HUES64 (cell line): Measurements from ENCODE around the gene DTNBP1.

Source experiments
- H3K27ac ChIP-seq: 2 replicates; pipeline ENCODE4 v1.7.0; 2013; ENCODE audit warnings: low read depth, low read length, inconsistent platforms
- H3K27me3 ChIP-seq: 2 replicates; pipeline ENCODE4 v1.6.1; 2013; ENCODE audit warnings: mild to moderate bottlenecking, low read length; ENCODE audit not compliant: insufficient read depth
- H3K36me3 ChIP-seq: 2 replicates; pipeline ENCODE4 v1.6.1; 2013; ENCODE audit warnings: mild to moderate bottlenecking, low read length; ENCODE audit not compliant: insufficient read depth
- H3K4me1 ChIP-seq: 2 replicates; pipeline ENCODE4 v1.6.1; 2013; ENCODE audit warnings: mild to moderate bottlenecking, low read length, moderate library complexity; ENCODE audit not compliant: insufficient read depth
- H3K4me3 ChIP-seq: 2 replicates; pipeline ENCODE4 v1.5.1; 2013; ENCODE audit warnings: mild to moderate bottlenecking, low read length, moderate library complexity
- H3K9ac ChIP-seq: 2 replicates; pipeline ENCODE4 v1.6.1; 2013; ENCODE audit warnings: mild to moderate bottlenecking, low read depth, low read length
- H3K9me3 ChIP-seq: 2 replicates; pipeline ENCODE4 v1.6.1; 2013; ENCODE audit warnings: low read depth, low read length; ENCODE audit not compliant: insufficient read depth
- WGBS: fragments of 150-250, 120-280 bp; methylation state at CpG from one replicate; pipeline ENCODE4 v1.1.7; 2013; ENCODE audit warnings: missing lambda C conversion rate; 5-methylcytosine and 5-hydroxymethylcytosine counted together

The DTNBP1 gene

DNA sequence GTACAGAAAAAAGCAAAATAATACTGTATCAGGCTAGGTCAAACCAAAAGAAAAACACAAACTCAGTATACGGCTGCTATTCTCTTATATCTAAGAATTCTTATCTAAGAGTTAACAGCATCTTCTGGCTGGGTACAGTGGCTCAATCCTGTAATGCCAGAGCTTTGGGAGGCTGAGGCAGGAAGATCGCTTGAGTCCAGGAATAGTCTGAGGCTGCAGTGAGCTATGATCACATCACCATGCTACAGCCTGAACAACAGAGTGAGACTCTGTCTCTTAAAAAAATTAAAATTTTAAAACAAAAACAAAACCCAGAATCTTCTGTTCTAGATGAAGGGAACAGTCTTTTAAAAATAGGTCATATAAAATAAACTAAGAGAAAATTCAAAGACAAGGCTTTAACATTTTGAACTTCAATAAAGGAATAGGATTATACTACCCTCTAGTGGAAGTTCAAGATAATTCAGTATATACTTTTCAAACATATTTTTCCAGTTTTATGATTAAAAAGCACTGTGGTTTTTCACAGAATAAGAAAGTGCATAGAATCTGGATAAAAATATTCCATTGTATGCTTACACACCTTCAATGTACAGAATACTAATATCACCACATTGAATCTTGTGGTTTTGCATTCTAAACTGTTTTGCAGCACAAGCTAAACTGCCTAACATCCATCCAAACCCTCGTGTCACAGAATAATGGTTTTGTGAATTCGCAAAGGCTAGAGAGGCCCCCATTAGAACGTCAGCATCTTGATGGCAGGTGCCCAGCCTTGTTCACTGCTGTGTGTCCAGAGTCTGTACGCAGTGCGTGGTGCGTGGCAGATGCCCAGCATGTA, 39.3 kb downstream of the DTNBP1 start:
- WGBS = 85% methylated on average over 8 of the region's 8 CpGs
- peaks cover 4% of the 10 kb centered on the region; the same call in 1 of the 2 replicates for H3K36me3 ChIP-seq
- no peak overlapping the region for H3K4me3 ChIP-seq
- no peaks in the 10 kb centered on the region for H3K27me3 ChIP-seq
- H3K9ac ChIP-seq = no peak overlapping the region
- H3K27ac ChIP-seq = no peak overlapping the region; the same call in 1 of the 2 replicates
- peaks cover 17% of the 10 kb centered on the region for H3K4me1 ChIP-seq
- H3K9me3 ChIP-seq = no peaks in the 10 kb centered on the region

DNA sequence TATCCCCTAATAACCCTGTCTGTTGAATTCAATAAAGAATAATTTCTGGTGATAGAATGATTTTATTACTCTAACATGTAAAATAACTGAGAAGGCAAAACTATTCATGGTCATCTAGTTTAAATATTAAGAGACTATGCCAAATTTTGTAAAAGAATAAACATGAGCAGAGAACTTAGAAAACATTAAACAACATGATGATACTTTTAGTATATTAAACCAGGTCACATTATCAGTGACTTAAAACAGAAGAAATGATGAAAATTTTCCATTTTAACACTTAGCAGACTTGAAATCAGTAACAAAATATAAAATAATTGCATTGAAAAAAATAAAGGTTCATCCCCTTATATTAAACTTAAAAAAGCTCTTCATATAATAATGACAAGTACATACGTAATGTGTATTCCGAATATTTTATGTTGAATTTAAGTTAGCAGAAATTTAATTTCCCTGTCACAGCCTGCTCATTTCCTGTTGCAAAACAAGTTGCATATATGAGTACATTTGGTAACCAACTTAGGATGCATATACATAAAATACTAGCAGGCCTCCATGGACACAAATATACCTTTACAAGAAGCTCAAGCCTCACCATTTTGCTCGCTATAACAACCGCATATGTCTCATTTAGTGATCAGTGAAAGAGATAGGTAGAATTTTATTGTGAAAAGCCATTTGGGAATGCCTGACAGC, 40.6 kb downstream of the DTNBP1 start:
- no peak overlapping the region for H3K27ac ChIP-seq
- H3K4me3 ChIP-seq = no peak overlapping the region
- no peaks in the 10 kb centered on the region for H3K27me3 ChIP-seq
- H3K4me1 ChIP-seq = peaks cover 17% of the 10 kb centered on the region
- WGBS = 97% methylated on average over 2 of the region's 4 CpGs
- H3K9ac ChIP-seq = no peak overlapping the region
- peaks cover 4% of the 10 kb centered on the region; the same call in 1 of the 2 replicates for H3K36me3 ChIP-seq
- no peaks in the 10 kb centered on the region for H3K9me3 ChIP-seq

GRCh38 chr6:15621203-15622044, 41.4 kb downstream of the DTNBP1 start:
- Histone ChIP-seq H3K27ac (no peak overlapping the region), H3K4me1 (peaks cover 23% of the 10 kb centered on the region)
- 51% methylated on average over 6 of the region's 6 CpGs for WGBS

GRCh38 chr6:15620611-15621010, 42.2 kb downstream of the DTNBP1 start:
- WGBS = 38% methylated on average over 3 of the region's 4 CpGs
- no peak overlapping the region for H3K27ac ChIP-seq

More at GRCh38 chr6:15621203-15622044, 41.4 kb downstream of the DTNBP1 start:
- H3K36me3 ChIP-seq = no peaks in the 10 kb centered on the region
- H3K9ac ChIP-seq = no peak overlapping the region
- H3K9me3 ChIP-seq = no peaks in the 10 kb centered on the region
- H3K4me3 ChIP-seq = no peak overlapping the region
- H3K27me3 ChIP-seq = no peaks in the 10 kb centered on the region

GRCh38 chr6:15619330-15619729, 43.5 kb downstream of the DTNBP1 start:
- Histone ChIP-seq H3K9ac (no peak overlapping the region), H3K4me1 (peaks cover 36% of the 10 kb centered on the region), H3K9me3 (no peaks in the 10 kb centered on the region), H3K27me3 (no peaks in the 10 kb centered on the region), H3K4me3 (no peak overlapping the region), H3K27ac (no peak overlapping the region), H3K36me3 (no peaks in the 10 kb centered on the region)
- no CpG with 5 or more reads among the region's 1 CpG for WGBS

More at GRCh38 chr6:15620611-15621010, 42.2 kb downstream of the DTNBP1 start:
- Histone ChIP-seq H3K4me3 (no peak overlapping the region), H3K4me1 (peaks cover 32% of the 10 kb centered on the region), H3K36me3 (no peaks in the 10 kb centered on the region), H3K9ac (no peak overlapping the region), H3K9me3 (no peaks in the 10 kb centered on the region), H3K27me3 (no peaks in the 10 kb centered on the region)

DNA sequence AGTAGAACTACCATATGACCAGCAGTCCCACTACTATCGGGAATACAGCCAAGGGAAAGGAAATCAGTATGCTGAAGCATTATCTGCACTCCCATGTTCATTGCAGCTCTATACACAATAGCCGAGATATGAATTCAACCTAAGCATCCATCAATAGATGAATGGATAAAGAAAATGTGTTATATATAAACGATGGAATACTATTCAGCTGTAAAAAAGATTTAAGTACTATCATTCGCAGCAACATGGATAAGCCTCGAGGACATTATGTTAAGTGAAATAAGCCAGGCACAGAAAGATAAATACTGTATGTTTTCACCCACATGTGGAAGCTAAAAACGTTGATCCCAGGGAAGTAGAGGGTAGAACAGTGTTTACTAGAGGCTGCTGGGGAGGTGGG, 44.1 kb downstream of the DTNBP1 start:
- Histone ChIP-seq H3K4me1 (peaks cover 36% of the 10 kb centered on the region), H3K9ac (no peak overlapping the region), H3K27me3 (no peaks in the 10 kb centered on the region), H3K4me3 (no peak overlapping the region), H3K9me3 (no peaks in the 10 kb centered on the region), H3K27ac (no peak overlapping the region), H3K36me3 (no peaks in the 10 kb centered on the region)
- WGBS = 97% methylated on average over 6 of the region's 6 CpGs

DNA sequence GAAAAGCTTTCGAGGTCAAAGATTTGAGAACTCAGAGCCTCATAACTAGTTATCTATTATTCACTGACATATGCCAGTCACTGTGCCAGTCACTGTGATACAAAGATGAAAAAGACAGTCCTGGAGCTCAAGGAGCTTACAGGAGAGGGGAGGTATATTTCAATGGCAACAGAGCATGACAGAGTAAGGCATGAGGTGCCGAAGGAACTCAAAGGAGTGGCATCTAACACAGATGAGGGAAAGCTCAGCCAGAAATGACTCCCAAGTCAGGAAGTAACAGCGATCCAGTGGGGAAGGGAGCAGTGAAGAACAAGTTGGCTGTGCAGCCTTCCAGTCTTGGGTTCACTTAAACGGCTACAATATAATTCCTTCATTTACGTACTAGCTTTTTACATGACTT, 46.6 kb downstream of the DTNBP1 start:
- Histone ChIP-seq H3K27me3 (no peaks in the 10 kb centered on the region), H3K9me3 (no peaks in the 10 kb centered on the region; the same call in 1 of the 2 replicates), H3K4me3 (no peak overlapping the region), H3K4me1 (peaks cover 27% of the 10 kb centered on the region), H3K9ac (no peak overlapping the region), H3K27ac (no peak overlapping the region), H3K36me3 (0 out of 2 replicates have a peak, but pooled peaks cover 4% of the 10 kb centered on the region)
- 44% methylated on average over 5 of the region's 5 CpGs for WGBS

GRCh38 chr6:15615802-15616201, 47.0 kb downstream of the DTNBP1 start:
- H3K4me1 ChIP-seq = peaks cover 22% of the 10 kb centered on the region
- H3K9me3 ChIP-seq = no peaks in the 10 kb centered on the region; the same call in 1 of the 2 replicates
- 62% methylated on average over 2 of the region's 2 CpGs for WGBS
- no peaks in the 10 kb centered on the region for H3K27me3 ChIP-seq
- no peak overlapping the region for H3K27ac ChIP-seq
- H3K9ac ChIP-seq = no peak overlapping the region
- 0 out of 2 replicates have a peak, but pooled peaks cover 4% of the 10 kb centered on the region for H3K36me3 ChIP-seq
- H3K4me3 ChIP-seq = no peak overlapping the region

- 94% methylated on average over 4 of the region's 4 CpGs for WGBS
- H3K9me3 ChIP-seq = no peaks in the 10 kb centered on the region; the same call in 1 of the 2 replicates
- no peak overlapping the region for H3K4me3 ChIP-seq
- no peaks in the 10 kb centered on the region for H3K27me3 ChIP-seq
- no peak overlapping the region for H3K27ac ChIP-seq
- 0 out of 2 replicates have a peak, but pooled peaks cover 4% of the 10 kb centered on the region for H3K36me3 ChIP-seq
- H3K4me1 ChIP-seq = peaks cover 18% of the 10 kb centered on the region
- no peak overlapping the region for H3K9ac ChIP-seq
Measured at GRCh38 chr6:15614277-15614676, 48.6 kb downstream of the DTNBP1 start.

- Histone ChIP-seq H3K4me3 (no peak overlapping the region), H3K27ac (no peak overlapping the region), H3K4me1 (peaks cover 3% of the 10 kb centered on the region; the same call in 1 of the 2 replicates), H3K9ac (no peak overlapping the region), H3K27me3 (no peaks in the 10 kb centered on the region), H3K36me3 (0 out of 2 replicates have a peak, but pooled peaks cover 4% of the 10 kb centered on the region), H3K9me3 (no peaks in the 10 kb centered on the region; the same call in 1 of the 2 replicates)
- WGBS = 93% methylated on average over 3 of the region's 3 CpGs
Measured at GRCh38 chr6:15608396-15608795, 54.4 kb downstream of the DTNBP1 start.
